HEK293 (cell line): ENCODE measurements around the gene ZNF71.
A peak's percentile ranks its signal among the peaks of the same experiment; 100 is the strongest.

Source experiments
- BCL11A ChIP-seq: fragments of 450-650 bp; formaldehyde crosslinking; IDR thresholded peaks from 2 replicates; pipeline ENCODE4 v1.5.1; 2016; ENCODE audit warnings: low read depth, missing biosample characterization, missing genetic modification characterization
- FEZF1 ChIP-seq: fragments of 450-650 bp; formaldehyde crosslinking; IDR thresholded peaks from 2 replicates; pipeline ENCODE4 v1.5.1; 2016; ENCODE audit warnings: missing biosample characterization, missing genetic modification characterization
- GLI4 ChIP-seq: fragments of 450-650 bp; formaldehyde crosslinking; IDR thresholded peaks from 2 replicates; pipeline ENCODE4 v1.5.1; 2016; ENCODE audit warnings: missing biosample characterization, missing genetic modification characterization
- HOXD13 ChIP-seq: sonication (generic); formaldehyde crosslinking; IDR thresholded peaks from 2 replicates; pipeline ENCODE4 v1.8.0; 2022; ENCODE audit warnings: missing genetic modification reagents, borderline replicate concordance
- SALL2 ChIP-seq: fragments of 450-650 bp; formaldehyde crosslinking; IDR thresholded peaks from 2 replicates; pipeline ENCODE4 v1.5.0; 2017; ENCODE audit warnings: missing biosample characterization, mild to moderate bottlenecking, missing genetic modification characterization, borderline replicate concordance
- SETDB1 ChIP-seq: IDR thresholded peaks from one replicate; pipeline ENCODE4 v1.6.1; 2017; ENCODE audit warnings: mild to moderate bottlenecking, low read length, moderate library complexity, mixed read lengths; ENCODE audit not compliant: insufficient read length
- SP2 ChIP-seq: fragments of 450-650 bp; formaldehyde crosslinking; IDR thresholded peaks from 2 replicates; pipeline ENCODE4 v1.5.1; 2016; ENCODE audit warnings: missing biosample characterization, missing genetic modification characterization
- TRIM28 ChIP-seq: IDR thresholded peaks from 2 replicates; pipeline ENCODE4 v1.6.1; 2011; ENCODE audit warnings: low read length, control low read depth, borderline replicate concordance
- YY2 ChIP-seq: fragments of 450-650 bp; formaldehyde crosslinking; IDR thresholded peaks from 2 replicates; pipeline ENCODE4 v1.5.1; 2016; ENCODE audit warnings: missing biosample characterization, missing genetic modification characterization
- ZNF112 ChIP-seq: fragments of 450-650 bp; formaldehyde crosslinking; IDR thresholded peaks from 2 replicates; pipeline ENCODE4 v1.5.0; 2017; ENCODE audit warnings: missing biosample characterization, missing genetic modification characterization
- ZNF121 ChIP-seq: fragments of 450-650 bp; formaldehyde crosslinking; IDR thresholded peaks from 2 replicates; pipeline ENCODE4 v1.5.1; 2016; ENCODE audit warnings: missing biosample characterization, missing genetic modification characterization
- ZNF133 ChIP-seq: fragments of 450-650 bp; formaldehyde crosslinking; IDR thresholded peaks from 2 replicates; pipeline ENCODE4 v1.5.1; 2016; ENCODE audit warnings: missing biosample characterization, missing genetic modification characterization
- ZNF146 ChIP-seq: fragments of 450-650 bp; formaldehyde crosslinking; IDR thresholded peaks from 2 replicates; pipeline ENCODE4 v1.5.1; 2016; ENCODE audit warnings: missing biosample characterization, missing genetic modification characterization
- ZNF155 ChIP-seq: fragments of 450-650 bp; formaldehyde crosslinking; IDR thresholded peaks from 2 replicates; pipeline ENCODE4 v1.5.1; 2016; ENCODE audit warnings: missing biosample characterization, missing genetic modification characterization
- ZNF19 ChIP-seq: fragments of 450-650 bp; formaldehyde crosslinking; IDR thresholded peaks from 2 replicates; pipeline ENCODE4; 2016; ENCODE audit warnings: missing biosample characterization, missing genetic modification characterization, low read depth
- ZNF202 ChIP-seq: fragments of 450-650 bp; formaldehyde crosslinking; IDR thresholded peaks from 2 replicates; pipeline ENCODE4 v1.5.1; 2016; ENCODE audit warnings: missing biosample characterization, missing genetic modification characterization, borderline replicate concordance
- ZNF239 ChIP-seq: fragments of 450-650 bp; formaldehyde crosslinking; IDR thresholded peaks from 2 replicates; pipeline ENCODE4 v1.5.1; 2016; ENCODE audit warnings: missing biosample characterization, missing genetic modification characterization
- ZNF311 ChIP-seq: fragments of 450-650 bp; formaldehyde crosslinking; IDR thresholded peaks from 2 replicates; pipeline ENCODE4 v1.5.1; 2017; ENCODE audit warnings: missing biosample characterization, missing genetic modification characterization, borderline replicate concordance
- ZNF324 ChIP-seq: fragments of 450-650 bp; formaldehyde crosslinking; IDR thresholded peaks from 2 replicates; pipeline ENCODE4 v1.5.1; 2016; ENCODE audit warnings: missing biosample characterization, missing genetic modification characterization
- ZNF366 ChIP-seq: fragments of 450-650 bp; formaldehyde crosslinking; conservative IDR thresholded peaks from 2 replicates; pipeline ENCODE4 v1.5.1; 2016; ENCODE audit warnings: missing biosample characterization, missing genetic modification characterization
- ZNF433 ChIP-seq: fragments of 450-650 bp; formaldehyde crosslinking; IDR thresholded peaks from 2 replicates; pipeline ENCODE4 v1.5.1; 2016; ENCODE audit warnings: missing biosample characterization, missing genetic modification characterization, low read depth
- ZNF48 ChIP-seq: fragments of 450-650 bp; formaldehyde crosslinking; IDR thresholded peaks from 2 replicates; pipeline ENCODE4 v1.5.1; 2016; ENCODE audit warnings: missing biosample characterization, missing genetic modification characterization
- ZNF529 ChIP-seq: fragments of 450-650 bp; formaldehyde crosslinking; IDR thresholded peaks from 2 replicates; pipeline ENCODE4 v1.5.1; 2017; ENCODE audit warnings: missing genetic modification characterization, missing biosample characterization; ENCODE audit not compliant: insufficient replicate concordance
- ZNF561 ChIP-seq: fragments of 450-650 bp; IDR thresholded peaks from 2 replicates; pipeline ENCODE4 v1.5.1; 2018; ENCODE audit warnings: missing biosample characterization, missing genetic modification characterization, borderline replicate concordance
- ZNF624 ChIP-seq: fragments of 450-650 bp; formaldehyde crosslinking; IDR thresholded peaks from 2 replicates; pipeline ENCODE4 v1.5.1; 2017; ENCODE audit warnings: missing biosample characterization, missing genetic modification characterization
- ZNF660 ChIP-seq: fragments of 450-650 bp; IDR thresholded peaks from 2 replicates; pipeline ENCODE4 v1.5.1; 2018; ENCODE audit warnings: missing biosample characterization, mild to moderate bottlenecking, missing genetic modification characterization
- ZNF701 ChIP-seq: fragments of 450-650 bp; formaldehyde crosslinking; IDR thresholded peaks from 2 replicates; pipeline ENCODE4 v1.5.1; 2016; ENCODE audit warnings: missing biosample characterization, missing genetic modification characterization
- TF ChIP-seq, protein P1 (sequence below): sonication (generic); formaldehyde crosslinking; IDR thresholded peaks from 2 replicates; pipeline ENCODE4 v1.8.1; 2022; ENCODE audit warnings: mild to moderate bottlenecking, moderate library complexity, missing genetic modification reagents
- TF ChIP-seq, protein P2 (sequence below): fragments of 450-650 bp; formaldehyde crosslinking; IDR thresholded peaks from 2 replicates; pipeline ENCODE4 v1.5.1; 2017; ENCODE audit warnings: missing biosample characterization, missing genetic modification characterization
- TF ChIP-seq, protein P3 (sequence below): fragments of 450-650 bp; formaldehyde crosslinking; optimal IDR thresholded peaks from 2 replicates; pipeline ENCODE3; 2016; ENCODE audit warnings: missing biosample characterization, mild to moderate bottlenecking, missing genetic modification characterization
- TF ChIP-seq, protein P4 (sequence below): fragments of 450-650 bp; formaldehyde crosslinking; conservative IDR thresholded peaks from 2 replicates; pipeline ENCODE4 v1.5.1; 2016; ENCODE audit warnings: low read depth, missing biosample characterization, missing genetic modification characterization

ZNF71 gene

DNA sequence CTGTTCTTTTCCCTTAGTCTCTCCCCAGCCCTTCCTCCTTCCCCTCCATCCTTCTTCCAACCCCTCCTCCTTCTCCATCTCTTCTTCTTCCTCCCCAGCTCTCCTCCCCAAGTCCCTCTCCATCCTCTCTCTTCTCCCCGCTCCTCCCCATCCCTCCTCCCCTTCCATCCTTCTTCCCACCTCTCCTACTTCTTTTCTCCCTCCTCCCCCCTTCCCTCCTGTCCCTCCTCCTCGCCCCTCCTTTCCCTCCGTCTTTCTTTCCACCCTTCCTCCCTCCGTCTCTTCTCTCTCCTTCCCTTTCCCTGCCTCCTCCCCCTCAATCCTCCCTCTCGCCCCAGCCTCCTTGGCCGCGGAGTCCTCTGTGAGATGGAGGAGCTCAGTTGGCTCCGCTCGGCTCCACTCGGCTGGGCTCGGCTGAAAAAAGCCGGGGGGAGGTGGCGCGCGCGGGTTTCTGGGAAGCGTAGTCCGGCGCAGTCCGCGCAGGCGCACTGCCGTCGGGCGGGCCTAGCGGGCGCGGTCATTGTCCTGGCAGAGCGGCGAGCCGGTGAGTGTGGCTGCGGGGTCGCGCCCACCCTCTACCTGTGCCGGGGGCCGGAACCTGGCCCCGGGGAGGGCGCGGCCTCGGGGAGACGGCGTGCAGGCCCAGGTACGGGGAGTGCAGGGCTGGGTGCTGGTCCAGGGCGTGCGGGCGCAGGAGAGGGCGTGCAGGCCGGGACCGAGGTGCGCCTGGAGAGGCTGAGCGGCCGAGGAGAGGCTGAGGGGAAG lies at the start of gene ZNF71 (continued):
- TF ChIP-seq ZNF202, result peak; percentile 77
- TF ChIP-seq ZNF121 (tag by site-specific recombination), result no peak
- TF ChIP-seq ZNF146 (tag by site-specific recombination), result no peak
- TF ChIP-seq, protein P1, sequence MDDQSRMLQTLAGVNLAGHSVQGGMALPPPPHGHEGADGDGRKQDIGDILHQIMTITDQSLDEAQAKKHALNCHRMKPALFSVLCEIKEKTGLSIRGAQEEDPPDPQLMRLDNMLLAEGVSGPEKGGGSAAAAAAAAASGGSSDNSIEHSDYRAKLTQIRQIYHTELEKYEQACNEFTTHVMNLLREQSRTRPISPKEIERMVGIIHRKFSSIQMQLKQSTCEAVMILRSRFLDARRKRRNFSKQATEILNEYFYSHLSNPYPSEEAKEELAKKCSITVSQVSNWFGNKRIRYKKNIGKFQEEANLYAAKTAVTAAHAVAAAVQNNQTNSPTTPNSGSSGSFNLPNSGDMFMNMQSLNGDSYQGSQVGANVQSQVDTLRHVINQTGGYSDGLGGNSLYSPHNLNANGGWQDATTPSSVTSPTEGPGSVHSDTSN (CRISPR knock-in tag), result peak; percentile 95
- no peak for TF ChIP-seq ZNF624 (tag by site-specific recombination)
- peak; percentile 83 for TF ChIP-seq GLI4
- TF ChIP-seq ZNF311 (tag by site-specific recombination), result no peak
- no peak for TF ChIP-seq SETDB1
- TF ChIP-seq, protein P2, sequence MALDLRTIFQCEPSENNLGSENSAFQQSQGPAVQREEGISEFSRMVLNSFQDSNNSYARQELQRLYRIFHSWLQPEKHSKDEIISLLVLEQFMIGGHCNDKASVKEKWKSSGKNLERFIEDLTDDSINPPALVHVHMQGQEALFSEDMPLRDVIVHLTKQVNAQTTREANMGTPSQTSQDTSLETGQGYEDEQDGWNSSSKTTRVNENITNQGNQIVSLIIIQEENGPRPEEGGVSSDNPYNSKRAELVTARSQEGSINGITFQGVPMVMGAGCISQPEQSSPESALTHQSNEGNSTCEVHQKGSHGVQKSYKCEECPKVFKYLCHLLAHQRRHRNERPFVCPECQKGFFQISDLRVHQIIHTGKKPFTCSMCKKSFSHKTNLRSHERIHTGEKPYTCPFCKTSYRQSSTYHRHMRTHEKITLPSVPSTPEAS (tag by site-specific recombination), result no peak
- no peak for TF ChIP-seq HOXD13 (CRISPR knock-in tag)
- 0 out of 2 replicates have a peak, but pooled peaks have one; percentile 11 for TF ChIP-seq ZNF701 (tag by site-specific recombination)
- TF ChIP-seq ZNF19 (tag by site-specific recombination), result 0 out of 2 replicates have a peak, but pooled peaks have one; percentile 70
- peak; percentile 94 for TF ChIP-seq ZNF366 (tag by site-specific recombination)
- TF ChIP-seq TRIM28, result no peak
- no peak for TF ChIP-seq ZNF48 (tag by site-specific recombination)
- no peak for TF ChIP-seq ZNF112 (tag by site-specific recombination)
- no peak for TF ChIP-seq SALL2 (tag by site-specific recombination)
- TF ChIP-seq ZNF660 (tag by site-specific recombination), result peak; percentile 71
- peak; percentile 54; the same call in 1 of the 2 replicates for TF ChIP-seq ZNF133 (tag by site-specific recombination)
- peak; percentile 78; the same call in 1 of the 2 replicates for TF ChIP-seq ZNF561 (tag by site-specific recombination)
- peak; percentile 28; the same call in 1 of the 2 replicates for TF ChIP-seq ZNF239
- TF ChIP-seq, protein P3, sequence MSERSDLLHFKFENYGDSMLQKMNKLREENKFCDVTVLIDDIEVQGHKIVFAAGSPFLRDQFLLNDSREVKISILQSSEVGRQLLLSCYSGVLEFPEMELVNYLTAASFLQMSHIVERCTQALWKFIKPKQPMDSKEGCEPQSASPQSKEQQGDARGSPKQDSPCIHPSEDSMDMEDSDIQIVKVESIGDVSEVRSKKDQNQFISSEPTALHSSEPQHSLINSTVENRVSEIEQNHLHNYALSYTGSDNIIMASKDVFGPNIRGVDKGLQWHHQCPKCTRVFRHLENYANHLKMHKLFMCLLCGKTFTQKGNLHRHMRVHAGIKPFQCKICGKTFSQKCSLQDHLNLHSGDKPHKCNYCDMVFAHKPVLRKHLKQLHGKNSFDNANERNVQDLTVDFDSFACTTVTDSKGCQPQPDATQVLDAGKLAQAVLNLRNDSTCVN (tag by site-specific recombination), result peak; percentile 93
- TF ChIP-seq, protein P4, sequence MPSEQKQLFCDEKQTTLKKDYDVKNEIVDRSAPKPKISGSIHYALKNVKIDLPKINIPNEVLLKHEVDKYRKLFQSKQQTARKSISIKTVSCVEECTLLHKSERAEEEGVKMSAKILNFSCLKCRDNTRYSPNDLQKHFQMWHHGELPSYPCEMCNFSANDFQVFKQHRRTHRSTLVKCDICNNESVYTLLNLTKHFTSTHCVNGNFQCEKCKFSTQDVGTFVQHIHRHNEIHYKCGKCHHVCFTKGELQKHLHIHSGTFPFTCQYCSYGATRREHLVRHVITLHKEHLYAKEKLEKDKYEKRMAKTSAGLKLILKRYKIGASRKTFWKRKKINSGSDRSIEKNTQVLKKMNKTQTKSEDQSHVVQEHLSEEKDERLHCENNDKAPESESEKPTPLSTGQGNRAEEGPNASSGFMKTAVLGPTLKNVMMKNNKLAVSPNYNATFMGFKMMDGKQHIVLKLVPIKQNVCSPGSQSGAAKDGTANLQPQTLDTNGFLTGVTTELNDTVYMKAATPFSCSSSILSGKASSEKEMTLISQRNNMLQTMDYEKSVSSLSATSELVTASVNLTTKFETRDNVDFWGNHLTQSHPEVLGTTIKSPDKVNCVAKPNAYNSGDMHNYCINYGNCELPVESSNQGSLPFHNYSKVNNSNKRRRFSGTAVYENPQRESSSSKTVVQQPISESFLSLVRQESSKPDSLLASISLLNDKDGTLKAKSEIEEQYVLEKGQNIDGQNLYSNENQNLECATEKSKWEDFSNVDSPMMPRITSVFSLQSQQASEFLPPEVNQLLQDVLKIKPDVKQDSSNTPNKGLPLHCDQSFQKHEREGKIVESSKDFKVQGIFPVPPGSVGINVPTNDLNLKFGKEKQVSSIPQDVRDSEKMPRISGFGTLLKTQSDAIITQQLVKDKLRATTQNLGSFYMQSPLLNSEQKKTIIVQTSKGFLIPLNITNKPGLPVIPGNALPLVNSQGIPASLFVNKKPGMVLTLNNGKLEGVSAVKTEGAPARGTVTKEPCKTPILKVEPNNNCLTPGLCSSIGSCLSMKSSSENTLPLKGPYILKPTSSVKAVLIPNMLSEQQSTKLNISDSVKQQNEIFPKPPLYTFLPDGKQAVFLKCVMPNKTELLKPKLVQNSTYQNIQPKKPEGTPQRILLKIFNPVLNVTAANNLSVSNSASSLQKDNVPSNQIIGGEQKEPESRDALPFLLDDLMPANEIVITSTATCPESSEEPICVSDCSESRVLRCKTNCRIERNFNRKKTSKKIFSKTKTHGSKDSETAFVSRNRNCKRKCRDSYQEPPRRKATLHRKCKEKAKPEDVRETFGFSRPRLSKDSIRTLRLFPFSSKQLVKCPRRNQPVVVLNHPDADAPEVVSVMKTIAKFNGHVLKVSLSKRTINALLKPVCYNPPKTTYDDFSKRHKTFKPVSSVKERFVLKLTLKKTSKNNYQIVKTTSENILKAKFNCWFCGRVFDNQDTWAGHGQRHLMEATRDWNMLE (tag by site-specific recombination), result 0 out of 2 replicates have a peak, but pooled peaks have one; percentile 28
- no peak for TF ChIP-seq YY2 (tag by site-specific recombination)
- TF ChIP-seq FEZF1 (tag by site-specific recombination), result 0 out of 2 replicates have a peak, but pooled peaks have one; percentile 31
- 0 out of 2 replicates have a peak, but pooled peaks have one; percentile 54 for TF ChIP-seq ZNF324 (tag by site-specific recombination)
- TF ChIP-seq SP2 (tag by site-specific recombination), result peak; percentile 63
- TF ChIP-seq ZNF155 (tag by site-specific recombination), result peak; percentile 27; the same call in 1 of the 2 replicates
- TF ChIP-seq BCL11A (tag by site-specific recombination), result no peak
- no peak for TF ChIP-seq ZNF529
- TF ChIP-seq ZNF433 (tag by site-specific recombination), result no peak
